ENCODE data around the gene CSPG4.
"Not testable (repeated sequence)": the region's sequence is repeated elsewhere in the genome, so short reads cannot be mapped to it uniquely, and the experiment has no call there.

CSPG4 gene

GRCh38 chr15:75731248-75732151 is 18.9 kb upstream of the CSPG4 start:
- no peak overlapping the region for H3K27ac Mint-ChIP-seq
- H3K9me3 Mint-ChIP-seq: no peaks in the 10 kb centered on the region
- peaks cover 11% of the 10 kb centered on the region for H3K4me1 Mint-ChIP-seq
- peaks cover 6% of the 10 kb centered on the region for H3K27me3 Mint-ChIP-seq
- no peaks in the 10 kb centered on the region for H3K36me3 Mint-ChIP-seq
- no peak overlapping the region for H3K4me3 Mint-ChIP-seq

GRCh38 chr15:75730376-75731247 is 18.0 kb upstream of the CSPG4 start:
- peaks cover 11% of the 10 kb centered on the region for H3K4me1 Mint-ChIP-seq
- H3K9me3 Mint-ChIP-seq, H3K4me3 Mint-ChIP-seq, H3K27ac Mint-ChIP-seq, H3K27me3 Mint-ChIP-seq, H3K36me3 Mint-ChIP-seq: not testable (repeated sequence)

GRCh38 chr15:75729326-75730069 is 16.9 kb upstream of the CSPG4 start:
- Mint-ChIP-seq H3K27ac (no peak overlapping the region), H3K27me3 (peaks cover 6% of the 10 kb centered on the region), H3K36me3 (no peaks in the 10 kb centered on the region), H3K4me3 (no peak overlapping the region), H3K4me1 (peaks cover 11% of the 10 kb centered on the region), H3K9me3 (no peaks in the 10 kb centered on the region)

- no peaks in the 10 kb centered on the region for H3K9me3 Mint-ChIP-seq
- H3K27ac Mint-ChIP-seq: peak overlapping the region; percentile 76
- H3K4me3 Mint-ChIP-seq: no peak overlapping the region
- peaks cover 4% of the 10 kb centered on the region for H3K27me3 Mint-ChIP-seq
- peaks cover 11% of the 10 kb centered on the region for H3K4me1 Mint-ChIP-seq
- H3K36me3 Mint-ChIP-seq: no peaks in the 10 kb centered on the region
These were observed 15.4 kb upstream of the CSPG4 start for GRCh38 chr15:75727851-75728715.

- no peak overlapping the region for H3K4me3 Mint-ChIP-seq
- peaks cover 2% of the 10 kb centered on the region for H3K27me3 Mint-ChIP-seq
- H3K36me3 Mint-ChIP-seq: no peaks in the 10 kb centered on the region
- H3K4me1 Mint-ChIP-seq: peaks cover 5% of the 10 kb centered on the region
- H3K27ac Mint-ChIP-seq: no peak overlapping the region
- H3K9me3 Mint-ChIP-seq: no peaks in the 10 kb centered on the region
These were observed 14.4 kb upstream of the CSPG4 start for GRCh38 chr15:75727031-75727531.

- H3K27ac Mint-ChIP-seq: no peak overlapping the region
- no peaks in the 10 kb centered on the region for H3K36me3 Mint-ChIP-seq
- peaks cover 3% of the 10 kb centered on the region for H3K27me3 Mint-ChIP-seq
- H3K4me1 Mint-ChIP-seq: peaks cover 4% of the 10 kb centered on the region
- H3K4me3 Mint-ChIP-seq: no peak overlapping the region
- H3K9me3 Mint-ChIP-seq: no peaks in the 10 kb centered on the region
These were observed 13.3 kb upstream of the CSPG4 start for GRCh38 chr15:75725719-75726607.

GRCh38 chr15:75725006-75725718 is 12.5 kb upstream of the CSPG4 start:
- Mint-ChIP-seq H3K4me3 (no peak overlapping the region), H3K4me1 (peaks cover 7% of the 10 kb centered on the region), H3K27me3 (peaks cover 5% of the 10 kb centered on the region), H3K36me3 (no peaks in the 10 kb centered on the region), H3K27ac (no peak overlapping the region), H3K9me3 (no peaks in the 10 kb centered on the region)

- no peak overlapping the region for H3K4me3 Mint-ChIP-seq
- peaks cover 5% of the 10 kb centered on the region for H3K27me3 Mint-ChIP-seq
- peaks cover 7% of the 10 kb centered on the region for H3K4me1 Mint-ChIP-seq
- no peaks in the 10 kb centered on the region for H3K9me3 Mint-ChIP-seq
- no peaks in the 10 kb centered on the region for H3K36me3 Mint-ChIP-seq
- no peak overlapping the region for H3K27ac Mint-ChIP-seq
These were observed 11.4 kb upstream of the CSPG4 start for GRCh38 chr15:75723847-75724660.

GRCh38 chr15:75723171-75723846 is 10.7 kb upstream of the CSPG4 start:
- peaks cover 7% of the 10 kb centered on the region for H3K4me1 Mint-ChIP-seq
- no peak overlapping the region for H3K4me3 Mint-ChIP-seq
- H3K9me3 Mint-ChIP-seq: no peaks in the 10 kb centered on the region
- no peak overlapping the region for H3K27ac Mint-ChIP-seq
- no peaks in the 10 kb centered on the region for H3K36me3 Mint-ChIP-seq
- peaks cover 5% of the 10 kb centered on the region for H3K27me3 Mint-ChIP-seq

GRCh38 chr15:75721923-75722870 is 9.5 kb upstream of the CSPG4 start:
- H3K4me1 Mint-ChIP-seq: peaks cover 7% of the 10 kb centered on the region
- H3K4me3 Mint-ChIP-seq: no peak overlapping the region
- peaks cover 5% of the 10 kb centered on the region for H3K27me3 Mint-ChIP-seq
- no peaks in the 10 kb centered on the region for H3K9me3 Mint-ChIP-seq
- H3K36me3 Mint-ChIP-seq: no peaks in the 10 kb centered on the region
- H3K27ac Mint-ChIP-seq: peak overlapping the region; percentile 2

GRCh38 chr15:75721480-75721922 is 8.9 kb upstream of the CSPG4 start:
- H3K27me3 Mint-ChIP-seq: peaks cover 5% of the 10 kb centered on the region

More at GRCh38 chr15:75721480-75721922, 8.9 kb upstream of the CSPG4 start:
- Mint-ChIP-seq H3K4me3 (no peak overlapping the region), H3K36me3 (no peaks in the 10 kb centered on the region), H3K4me1 (peaks cover 7% of the 10 kb centered on the region), H3K9me3 (no peaks in the 10 kb centered on the region), H3K27ac (peak overlapping the region; percentile 2)

All from activated naive CD4-positive, alpha-beta T cell treated with anti-CD3 and anti-CD28 coated beads, Interleukin-2, amount 50 U/mL, for 24 hours (primary cell).